Omental fat pad (tissue), 4 donors: ENCODE results near the gene PTPN9. TPM values are rescaled to one million over a fixed set of nuclear protein-coding genes. Genes with fewer than 3 reads are reported as not detected.

Experiments used
- ATAC-seq: fragments of 150-250 bp; one replicate; pipeline ENCODE4 v1.9.1; 2016; ENCODE audit warnings: mild to moderate bottlenecking, moderate library complexity; ENCODE audit not compliant: low FRiP score
- DNase-seq: peaks from one replicate; pipeline ENCODE4 v3.0.0-alpha.2; 2019; ENCODE audit warnings: low spot score
- small RNA-seq: library from RNA; depleted of rRNA; stranded (forward); fragments of <200 nt; gene quantifications from one replicate; pipeline ENCODE3, GENCODE V24; 2016
- total RNA-seq, 4 donors: library from RNA; depleted of rRNA; stranded (reverse); fragments of >200 nt; gene quantifications; one replicate each; pipeline ENCODE4 v1.1.0, GENCODE V29; 2016
- TF ChIP-seq, protein P1 (sequence below), 3 donors: fragments of 450-650 bp; IDR thresholded peaks; one replicate each; pipeline ENCODE4 v1.5.1; 2016 to 2017; ENCODE audit warnings: antibody characterized with exemption in 3 of 3, mild to moderate bottlenecking in 3 of 3, moderate library complexity in 2 of 3

Gene PTPN9
- total RNA-seq, 4 donors from 2014 or later: 12.4 to 18.9 (median 16.1) TPM

DNA sequence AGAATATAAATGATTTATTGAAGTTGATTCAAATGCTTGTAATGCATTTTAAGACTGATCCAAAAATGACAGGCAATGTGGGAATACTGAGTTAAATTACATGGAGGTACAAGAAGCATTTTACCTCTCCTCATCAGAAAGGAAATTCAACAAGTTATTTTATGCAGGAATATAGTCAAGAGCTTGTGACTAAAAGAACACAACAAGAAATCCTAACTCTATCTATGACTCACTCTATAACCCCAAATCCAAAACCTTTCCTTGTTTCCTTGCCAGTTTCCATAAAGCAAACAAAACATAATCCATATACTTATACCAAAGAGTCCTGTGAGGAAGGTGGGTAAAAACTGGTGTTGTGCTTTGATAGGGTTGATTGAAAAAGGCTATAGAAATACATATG lies 158.4 kb downstream of the PTPN9 start:
- DNase-seq: no peak
- TF ChIP-seq, protein P1, sequence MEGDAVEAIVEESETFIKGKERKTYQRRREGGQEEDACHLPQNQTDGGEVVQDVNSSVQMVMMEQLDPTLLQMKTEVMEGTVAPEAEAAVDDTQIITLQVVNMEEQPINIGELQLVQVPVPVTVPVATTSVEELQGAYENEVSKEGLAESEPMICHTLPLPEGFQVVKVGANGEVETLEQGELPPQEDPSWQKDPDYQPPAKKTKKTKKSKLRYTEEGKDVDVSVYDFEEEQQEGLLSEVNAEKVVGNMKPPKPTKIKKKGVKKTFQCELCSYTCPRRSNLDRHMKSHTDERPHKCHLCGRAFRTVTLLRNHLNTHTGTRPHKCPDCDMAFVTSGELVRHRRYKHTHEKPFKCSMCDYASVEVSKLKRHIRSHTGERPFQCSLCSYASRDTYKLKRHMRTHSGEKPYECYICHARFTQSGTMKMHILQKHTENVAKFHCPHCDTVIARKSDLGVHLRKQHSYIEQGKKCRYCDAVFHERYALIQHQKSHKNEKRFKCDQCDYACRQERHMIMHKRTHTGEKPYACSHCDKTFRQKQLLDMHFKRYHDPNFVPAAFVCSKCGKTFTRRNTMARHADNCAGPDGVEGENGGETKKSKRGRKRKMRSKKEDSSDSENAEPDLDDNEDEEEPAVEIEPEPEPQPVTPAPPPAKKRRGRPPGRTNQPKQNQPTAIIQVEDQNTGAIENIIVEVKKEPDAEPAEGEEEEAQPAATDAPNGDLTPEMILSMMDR (IDR thresholded peaks at IDR 0.05): no peak
- no peak for ATAC-seq

DNA sequence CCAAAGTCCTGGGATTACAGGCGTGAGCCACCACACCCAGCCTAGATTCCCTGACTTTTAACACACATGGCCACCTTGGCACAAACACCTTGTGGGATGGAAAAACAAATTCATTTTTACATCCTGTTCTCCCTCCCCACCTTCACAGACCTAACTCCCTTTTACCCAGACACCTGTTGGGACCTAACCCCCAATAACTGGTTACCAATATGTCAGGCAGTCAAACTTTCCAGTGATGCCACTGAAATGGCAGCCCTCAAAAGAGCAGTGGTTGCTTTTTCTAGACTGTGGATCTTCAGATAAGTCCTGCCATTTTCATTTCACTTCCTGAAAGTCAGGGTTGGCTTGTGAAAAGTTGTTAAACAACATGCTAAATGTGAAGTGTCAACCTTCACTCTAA lies 162.5 kb downstream of the PTPN9 start:
- DNase-seq (no peak), ATAC-seq (no peak)
- TF ChIP-seq, protein P1 (IDR thresholded peaks at IDR 0.05): no peak

Small RNAs within 50 kb of the gene (small RNA-seq; reads per million reads assigned to genes)
- gene AC105036.1 (not detected), gene AC105036.2 (not detected)

Other genes starting within 250 kb of the PTPN9 start
- gene COMMD4, start 243.3 kb downstream of the PTPN9 start, total RNA-seq: 10 to 100 TPM; 41.4 to 71.6 (median 50.7) TPM
- gene NEIL1, start 232.3 kb downstream of the PTPN9 start, total RNA-seq: 10 to 100 TPM; 13.3 to 41.8 (median 29.9) TPM
- gene MAN2C1, start 210.7 kb downstream of the PTPN9 start, total RNA-seq: 100 to 1,000 TPM; 108 to 391 (median 171) TPM
- 10 to 100 TPM; 26.6 to 46.4 (median 35.3) TPM for gene SIN3A, start 127.6 kb downstream of the PTPN9 start, total RNA-seq
- gene SNUPN, start 46.4 kb upstream of the PTPN9 start, total RNA-seq: 10 to 100 TPM; 17.6 to 23.2 (median 18.7) TPM
- 100 to 1,000 TPM; 162 to 194 (median 170) TPM for gene IMP3, start 60.9 kb upstream of the PTPN9 start, total RNA-seq
- 10 to 100 TPM; 19.9 to 43.8 (median 32.5) TPM for gene SNX33, start 68.6 kb upstream of the PTPN9 start, total RNA-seq
- gene CSPG4, start 133.5 kb upstream of the PTPN9 start, total RNA-seq: 100 to 1,000 TPM in 1 of 4 donors, 10 to 100 TPM in 3; 29.9 to 144 (median 49.7) TPM